CD1c-positive myeloid dendritic cell (primary cell): ENCODE data around the gene IFNA7.
"Not testable (repeated sequence)": the region's sequence is repeated elsewhere in the genome, so short reads cannot be mapped to it uniquely, and the experiment has no call there.

Experiments
- DNase-seq: peaks from one replicate; pipeline ENCODE4 v3.0.0-alpha.2; 2016; ENCODE audit errors: extremely low spot score

The IFNA7 gene

GRCh38 chr9:21182810-21183736, 18.9 kb downstream of the IFNA7 start:
- peak; percentile 61 for DNase-seq

GRCh38 chr9:21174671-21175070, 27.3 kb downstream of the IFNA7 start:
- no peak for DNase-seq

DNA sequence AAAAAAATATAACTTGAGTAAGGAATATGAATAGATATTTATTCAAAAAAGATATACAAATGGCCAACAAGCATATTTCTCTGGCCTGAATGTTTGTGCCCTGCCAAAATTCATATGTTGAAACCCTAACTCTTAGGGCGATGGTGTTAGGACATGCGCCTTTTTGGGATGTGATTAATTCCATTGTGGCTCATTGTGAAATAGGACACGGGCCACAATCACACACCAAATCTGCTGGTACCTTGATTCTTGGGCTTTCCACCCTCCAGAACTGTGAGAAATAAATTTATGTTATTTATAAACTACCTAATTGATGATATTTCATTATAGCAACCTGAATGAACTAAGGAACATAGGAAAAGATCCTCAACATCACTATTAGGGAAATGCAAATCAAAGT, 29.8 kb downstream of the IFNA7 start:
- DNase-seq: no peak

DNA sequence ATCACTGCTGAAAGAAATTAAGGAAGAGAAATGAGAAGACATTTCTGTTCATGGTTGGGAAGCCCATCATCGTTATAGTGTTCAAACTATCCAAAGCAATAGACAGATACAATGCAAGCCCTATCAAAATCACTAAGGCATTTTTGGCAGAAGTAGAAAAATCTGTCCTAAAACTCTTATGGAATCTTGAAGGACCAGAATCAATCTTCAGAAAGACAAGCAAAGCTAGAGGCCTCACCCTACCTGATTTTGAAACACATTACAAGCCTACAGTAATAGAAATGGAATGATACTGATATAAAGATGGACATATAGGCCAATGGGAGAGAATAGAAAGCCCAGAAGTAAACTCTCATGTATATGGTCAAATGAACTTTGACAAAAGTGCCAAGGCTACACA, 30.7 kb downstream of the IFNA7 start:
- DNase-seq: no peak

- DNase-seq: not testable (repeated sequence)
These were observed 35.4 kb downstream of the IFNA7 start, which contains the start of gene IFNA21 for GRCh38 chr9:21166560-21166959. TSS of gene IFNA21 (minus strand) at chr9:21166660. CDS start at chr9:21166612, 48 bp downstream.

DNA sequence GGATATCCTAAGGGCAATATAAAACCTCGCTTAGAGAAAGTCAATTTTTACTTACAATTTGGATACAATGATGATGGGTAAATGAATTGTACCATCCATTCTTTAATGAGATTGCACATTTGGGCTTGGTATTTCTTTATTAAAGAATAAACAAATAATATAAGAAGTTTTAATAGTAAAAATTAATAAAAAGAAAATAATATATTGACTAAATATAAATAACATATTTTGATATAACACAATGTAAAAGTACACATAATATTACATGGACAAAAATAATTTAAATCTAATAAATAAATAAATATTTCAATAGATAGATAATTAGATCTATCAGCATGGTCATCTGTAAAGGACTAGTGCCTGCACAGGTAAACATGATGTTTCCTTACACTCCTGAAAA, 36.5 kb downstream of the IFNA7 start:
- DNase-seq: no peak

- DNase-seq: peak; percentile 24
These were observed 41.8 kb downstream of the IFNA7 start for GRCh38 chr9:21160178-21160577.

- no peak for DNase-seq
These were observed 46.5 kb downstream of the IFNA7 start for GRCh38 chr9:21155501-21155900.

DNA sequence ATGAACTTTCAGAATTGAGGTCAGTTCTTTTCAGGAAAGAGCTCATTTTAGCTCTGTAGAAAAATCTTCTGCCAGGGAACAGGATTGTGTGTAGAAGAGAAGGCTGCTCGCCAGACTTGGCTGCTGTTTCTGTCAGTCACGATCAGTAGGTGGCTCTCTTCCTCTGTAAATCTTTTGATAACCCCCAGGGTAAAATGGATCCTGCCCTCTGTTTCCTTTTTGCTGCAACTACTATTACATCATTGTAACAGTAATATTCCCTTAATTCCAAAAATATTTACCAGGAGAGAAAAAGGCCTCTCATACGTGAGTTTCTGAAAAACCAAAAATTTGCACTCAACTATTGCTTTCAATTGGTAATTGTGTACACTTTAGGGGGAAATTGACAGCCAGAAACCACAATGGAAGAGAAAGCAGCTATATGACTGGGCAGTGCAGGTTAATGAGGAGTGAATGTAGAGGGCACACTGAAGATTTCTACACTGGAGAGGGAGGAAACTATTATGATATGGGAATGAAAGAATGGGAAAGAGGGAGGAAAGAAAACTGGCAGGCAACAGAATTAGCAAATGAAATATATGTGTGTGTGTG, 47.9 kb downstream of the IFNA7 start:
- DNase-seq: peak; percentile 15

GRCh38 chr9:21153336-21154017, 48.5 kb downstream of the IFNA7 start:
- DNase-seq: peak; percentile 50
